Gastrocnemius medialis (tissue), 4 donors: ENCODE measurements around the gene PTPRM.

ENCODE experiments used
- CTCF ChIP-seq, 5 experiments: fragments of 450-650 bp in 3 of 5; fragments of 200-600 bp in 2 of 5; sonication (generic) in 2 of 5; IDR thresholded peaks in 4 of 5; conservative IDR thresholded peaks in 1 of 5; 1 replicate in 4 of 5; 2 replicates in 1 of 5; pipeline ENCODE4 v1.5.1; 2016 to 2019; ENCODE audit warnings: antibody characterized with exemption in 5 of 5, mild to moderate bottlenecking in 3 of 5, moderate library complexity in 3 of 5
- POLR2A ChIP-seq, 2 donors: fragments of 450-650 bp; IDR thresholded peaks; one replicate each; pipeline ENCODE4 v1.6.1; 2017; ENCODE audit warnings: antibody characterized with exemption in 2 of 2, mild to moderate bottlenecking in 2 of 2, moderate library complexity in 2 of 2

DNA sequence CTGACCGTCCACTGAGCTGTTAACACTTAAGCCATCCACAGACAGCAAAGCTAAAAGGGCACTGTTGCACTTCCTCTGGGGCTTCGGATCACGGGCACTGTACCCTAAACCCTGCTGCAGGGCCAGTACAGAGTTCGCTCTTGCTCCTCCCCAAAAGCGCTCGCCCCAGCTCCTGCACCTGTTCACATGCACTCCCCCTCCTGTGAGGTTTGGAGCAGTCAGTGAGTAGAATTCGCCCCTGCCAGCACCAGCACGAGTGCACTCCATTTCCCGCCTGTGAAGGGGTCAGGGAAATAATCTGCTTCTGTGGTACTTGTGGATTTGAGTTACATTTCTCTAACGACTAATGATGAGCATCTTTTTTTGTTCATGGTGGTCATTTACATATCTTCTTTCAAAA, 158.8 kb downstream of the PTPRM start:
- TF ChIP-seq CTCF (IDR thresholded peaks at IDR 0.05 in 4 of 5, conservative IDR thresholded peaks at IDR 0.05 in 1 of 5): no peak
- TF ChIP-seq POLR2A (IDR thresholded peaks at IDR 0.05): no peak
